ENCODE results near the gene HIP1.
"Not testable (repeated sequence)": the region's sequence is repeated elsewhere in the genome, so short reads cannot be mapped to it uniquely, and the experiment has no call there.

Gene HIP1

DNA sequence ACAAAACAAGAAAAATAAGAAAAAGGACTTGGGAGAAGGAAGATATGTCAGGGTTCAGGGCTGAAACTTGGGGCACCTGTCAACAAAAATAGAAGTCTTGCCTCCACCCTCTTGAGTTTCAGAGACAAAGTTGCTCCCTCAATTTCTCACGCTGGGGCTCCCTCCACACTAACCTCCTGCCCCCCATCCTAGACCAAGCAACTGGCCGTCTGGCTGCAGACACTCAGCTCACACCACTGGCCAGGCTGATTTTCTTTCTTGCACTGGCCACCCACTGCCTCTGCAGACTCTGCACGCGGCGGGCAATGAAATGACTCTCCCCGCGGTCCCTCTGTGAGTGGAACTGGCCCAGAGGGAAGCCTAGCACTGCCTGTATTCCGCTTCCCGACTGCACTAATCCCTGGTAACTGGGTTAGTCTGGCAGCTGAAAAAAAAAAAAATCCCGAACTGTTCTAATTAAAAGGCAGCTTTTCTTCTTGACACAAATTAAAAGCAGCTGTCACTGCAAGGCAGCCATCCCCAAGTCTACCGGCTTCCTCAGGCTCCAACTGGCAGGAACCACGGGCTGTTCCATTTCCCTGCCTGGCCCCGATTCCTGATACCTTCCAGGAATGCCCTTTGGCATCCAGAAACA lies 163.1 kb downstream of the HIP1 start:
- no peak for DNase-seq (ENCODE audit: low read depth, low spot score)

DNA sequence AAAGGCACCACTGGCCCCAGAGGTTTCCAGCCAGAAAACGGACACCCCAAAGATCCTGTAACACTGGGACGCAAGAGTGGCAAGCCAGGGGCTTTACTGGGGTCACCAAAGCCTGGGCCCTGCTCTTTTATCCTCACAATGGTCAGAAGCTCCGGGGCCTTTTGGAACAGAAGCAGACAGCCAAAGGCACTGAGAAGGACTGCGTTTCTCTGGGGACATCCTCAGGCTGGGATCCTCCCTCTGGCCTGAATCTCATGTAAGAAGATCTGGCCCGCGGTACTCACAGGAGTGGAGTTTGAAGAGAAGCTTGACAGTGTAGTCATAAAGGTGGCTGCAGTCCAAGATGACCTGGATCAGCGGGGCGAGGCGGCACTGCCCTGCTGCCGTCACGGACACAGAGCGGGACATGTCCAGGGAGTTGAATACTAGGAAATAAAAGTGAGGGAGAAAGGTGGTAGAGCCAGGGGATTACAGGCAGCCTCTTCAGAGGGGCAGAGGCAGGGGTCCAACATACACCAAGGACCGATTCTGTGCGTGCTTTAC lies 165.2 kb downstream of the HIP1 start:
- no peak for DNase-seq (ENCODE audit: low read depth, low spot score)

DNA sequence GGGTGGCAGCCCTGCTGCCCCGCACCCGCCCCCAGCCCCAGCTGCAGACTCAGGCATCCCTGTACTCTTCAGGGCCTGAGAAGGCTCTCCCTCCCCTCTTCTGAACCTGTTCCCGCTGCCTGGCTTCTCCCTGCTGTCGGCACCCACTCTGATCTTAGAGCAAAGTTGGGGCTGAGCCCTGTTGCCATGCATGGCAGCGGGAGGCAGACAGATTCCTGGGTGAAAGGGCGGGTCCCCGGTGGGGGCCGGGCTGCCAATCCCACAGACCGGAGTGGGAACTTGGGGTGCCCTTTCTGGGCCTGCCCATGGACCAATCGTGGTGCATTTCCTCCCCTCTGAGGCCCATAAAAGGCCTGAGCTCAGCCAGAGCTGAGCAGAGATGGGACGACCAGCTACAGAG lies 165.9 kb downstream of the HIP1 start:
- no peak for DNase-seq (ENCODE audit: low read depth, low spot score)

DNA sequence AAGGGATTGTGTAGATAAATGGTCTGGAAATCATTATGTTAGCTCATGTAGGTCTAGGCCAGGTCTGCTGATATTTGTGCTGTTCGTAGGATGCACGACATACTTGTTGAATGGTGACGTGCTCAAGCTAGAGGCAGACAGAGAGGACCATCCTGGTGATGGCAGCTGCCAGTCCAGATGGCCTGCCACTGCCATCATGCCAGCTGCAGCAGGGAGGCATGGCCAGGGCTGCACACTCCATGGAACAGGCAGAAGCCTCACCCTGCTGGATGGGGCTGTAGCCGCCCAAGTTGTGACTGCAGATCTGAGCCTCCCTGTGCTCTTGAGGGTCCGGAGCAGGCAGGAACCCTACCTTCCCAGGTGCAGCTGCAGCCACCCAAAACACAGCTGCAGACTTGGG lies 166.3 kb downstream of the HIP1 start:
- no peak for DNase-seq (ENCODE audit: low read depth, low spot score)

DNA sequence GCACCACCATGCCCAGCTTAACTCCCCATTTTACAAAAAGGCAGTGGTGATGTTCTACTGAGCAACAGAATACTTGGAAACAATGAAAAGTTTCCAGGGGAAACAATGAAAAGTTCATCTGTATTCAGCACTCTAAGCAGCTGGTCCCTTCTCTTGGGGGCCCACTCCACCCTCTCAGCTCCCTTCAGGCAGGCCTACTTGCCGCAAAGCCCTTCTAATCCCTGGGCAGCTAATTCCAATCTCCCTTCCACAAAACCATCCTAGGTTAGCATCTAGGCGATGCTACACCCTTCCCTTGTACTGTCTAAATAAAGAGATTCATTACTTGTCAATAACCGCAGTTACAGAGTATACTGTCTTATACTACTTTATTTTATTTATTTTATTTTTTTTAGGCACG lies 167.5 kb downstream of the HIP1 start:
- DNase-seq (ENCODE audit: low read depth, low spot score) = no peak

DNA sequence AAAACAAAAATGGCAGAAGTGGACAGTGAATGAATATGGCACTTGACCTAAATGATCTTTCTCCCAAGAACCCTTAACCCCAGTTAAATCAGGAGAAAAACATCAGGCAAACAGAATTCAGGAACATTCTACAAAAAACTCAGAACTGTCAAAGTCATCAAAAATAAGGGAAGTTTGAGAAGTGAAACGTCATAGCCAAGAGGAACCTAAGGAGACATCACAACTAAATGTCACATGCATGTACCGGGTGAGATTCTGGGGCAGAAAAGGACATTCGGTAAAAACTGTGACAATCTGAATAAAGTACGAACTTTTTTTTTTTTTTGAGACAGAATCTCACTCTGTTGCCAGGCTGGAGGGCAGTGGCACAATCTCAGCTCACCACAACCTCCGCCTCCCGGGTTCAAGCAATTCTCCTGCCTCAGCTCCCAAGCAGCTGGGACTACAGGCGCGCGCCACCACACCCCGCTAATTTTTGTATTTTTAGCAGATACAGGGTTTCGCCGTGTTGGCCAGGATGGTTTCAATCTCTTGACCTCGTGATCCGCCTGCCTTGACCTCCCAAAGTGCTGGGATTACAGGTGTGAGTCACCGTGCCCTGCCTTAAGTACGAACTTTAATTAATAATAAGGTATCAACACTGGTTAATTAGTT lies 169.0 kb downstream of the HIP1 start:
- not testable (repeated sequence) for DNase-seq (ENCODE audit: low read depth, low spot score)

DNA sequence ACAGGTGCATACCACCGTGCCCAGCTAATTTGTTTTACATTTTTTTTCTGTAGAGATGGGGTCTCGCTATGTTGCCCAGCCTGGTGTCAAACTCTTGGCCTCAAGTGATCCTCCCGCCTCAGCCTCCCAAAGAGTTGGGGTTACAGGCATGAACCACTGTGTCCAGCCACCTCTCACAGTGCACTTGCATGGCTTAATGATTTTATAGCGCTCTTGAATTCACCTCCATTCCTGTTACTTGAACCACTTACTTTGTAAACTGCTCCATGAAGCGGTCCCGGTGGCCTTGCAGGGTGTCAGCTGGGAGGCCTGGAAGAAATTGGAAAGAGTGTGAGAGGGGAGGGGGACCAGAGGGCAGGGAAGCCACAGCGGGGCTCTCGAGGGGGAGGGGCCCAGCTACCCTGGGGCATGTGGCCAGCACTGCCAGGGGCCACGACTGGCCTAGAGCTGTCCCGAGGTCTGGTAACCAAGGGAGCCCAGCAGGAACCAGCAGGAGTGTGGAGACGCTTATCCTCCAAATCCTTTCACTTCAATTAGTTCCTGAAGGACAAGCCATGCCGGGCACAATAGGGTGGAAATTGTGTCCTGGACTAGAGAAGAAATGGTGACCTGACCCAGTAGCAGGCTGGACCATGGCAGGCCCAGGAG lies 170.7 kb downstream of the HIP1 start:
- peak; percentile 8 for DNase-seq (ENCODE audit: low read depth, low spot score)

DNA sequence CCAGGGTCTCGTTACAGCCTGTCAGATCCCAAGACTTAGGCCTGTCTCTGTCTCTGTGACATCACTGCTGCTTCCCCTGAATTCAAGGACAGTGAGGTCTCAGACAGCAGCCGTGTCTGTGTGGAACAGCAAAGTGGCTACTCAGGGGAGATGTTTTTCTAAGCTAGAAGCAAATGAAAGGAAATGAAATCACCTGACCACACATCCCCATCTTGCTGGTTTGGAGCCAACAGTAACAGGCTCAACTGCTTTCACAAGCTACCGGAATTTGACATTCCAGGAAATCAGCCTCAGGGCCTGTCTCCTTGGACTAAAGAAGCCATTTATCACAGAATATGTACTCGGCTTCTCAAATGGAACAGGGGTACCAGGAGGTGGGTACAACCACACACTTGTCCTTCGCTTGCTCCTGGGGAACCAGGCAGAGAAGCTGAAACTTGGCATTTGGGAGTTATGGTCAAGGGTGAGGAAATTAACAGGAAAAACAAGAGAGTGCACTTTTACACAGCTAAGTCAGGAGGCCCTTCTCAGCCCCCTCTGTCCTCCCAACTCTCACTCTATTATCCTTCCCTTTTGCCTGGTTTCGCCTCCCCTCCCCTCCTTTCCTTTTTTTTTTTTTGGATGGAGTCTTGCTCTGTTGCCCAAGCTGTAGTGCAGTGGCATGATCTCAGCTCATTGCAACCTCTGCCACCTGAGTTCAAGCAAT lies 173.5 kb downstream of the HIP1 start:
- peak; percentile 86 for DNase-seq (ENCODE audit: low read depth, low spot score)

DNA sequence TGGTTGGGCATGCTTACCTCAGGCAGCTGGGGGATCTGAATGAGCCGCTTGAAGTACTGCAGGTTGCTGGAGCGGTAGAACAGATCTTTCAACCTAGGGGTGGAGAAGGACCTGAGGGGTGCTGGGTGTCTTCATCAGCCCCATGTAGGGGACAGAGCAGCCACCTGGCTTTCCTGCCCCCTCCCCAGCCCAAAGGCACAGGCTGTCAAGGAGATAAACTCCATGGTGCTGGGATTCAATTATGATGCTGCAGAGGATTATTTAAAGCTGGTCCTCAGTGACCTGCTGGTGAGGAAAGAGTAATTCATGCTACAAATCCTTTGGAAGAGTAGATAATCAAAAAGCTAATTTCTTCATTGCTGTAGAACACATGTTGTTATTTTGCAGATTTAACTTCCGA lies 175.6 kb downstream of the HIP1 start:
- no peak for DNase-seq (ENCODE audit: low read depth, low spot score)

DNA sequence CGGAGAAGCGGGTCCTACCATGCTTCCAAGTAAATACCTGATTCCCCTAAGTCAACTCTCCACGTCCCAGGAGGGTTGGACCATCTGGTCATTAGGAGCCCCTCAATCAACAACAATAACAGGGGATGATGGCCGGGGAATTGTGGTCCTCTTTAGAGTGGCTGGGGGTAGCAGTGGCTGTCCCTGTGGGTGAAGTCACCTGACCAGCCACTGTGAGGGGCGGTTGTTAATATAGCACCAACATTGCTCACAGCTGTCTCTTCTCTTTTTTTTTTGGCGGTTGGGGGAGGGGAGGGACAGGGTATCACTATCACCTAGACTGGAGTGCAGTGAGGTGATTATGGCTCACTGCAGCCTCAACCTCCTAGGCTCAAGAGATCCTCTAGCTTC lies 178.8 kb downstream of the HIP1 start:
- DNase-seq (ENCODE audit: low read depth, low spot score) = peak; percentile 7

DNA sequence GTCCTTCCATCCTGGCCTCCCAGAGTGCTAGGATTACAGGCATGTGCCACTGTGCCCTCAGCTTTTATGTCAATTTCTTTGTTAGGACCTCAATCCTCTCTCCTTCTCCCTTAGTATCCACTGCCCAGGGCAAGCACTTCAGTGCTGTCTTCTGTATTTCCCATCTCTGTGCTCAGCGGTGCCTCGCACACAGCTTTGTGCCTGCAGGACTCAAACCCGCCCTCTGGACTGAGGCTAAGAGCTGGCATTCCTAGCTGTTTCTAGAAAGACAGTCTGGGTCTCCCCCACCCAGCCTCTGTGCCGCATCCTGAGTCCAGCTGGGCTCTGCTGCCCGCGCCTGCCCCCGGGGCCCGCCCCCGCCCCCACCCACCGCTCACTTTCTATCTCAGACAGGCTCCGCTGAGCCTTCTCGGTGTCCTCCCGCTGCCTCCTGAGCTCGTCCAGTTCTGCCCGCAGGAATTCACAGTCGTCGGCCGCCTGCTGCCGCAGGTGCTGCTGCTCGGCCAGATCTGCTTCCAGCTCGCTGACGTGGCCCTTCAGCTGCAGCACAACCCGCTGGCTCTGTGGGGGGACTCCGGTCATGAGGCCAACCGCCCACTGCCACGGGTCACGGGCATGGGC lies 179.3 kb downstream of the HIP1 start:
- peak; percentile 71 for DNase-seq (ENCODE audit: low read depth, low spot score)

DNA sequence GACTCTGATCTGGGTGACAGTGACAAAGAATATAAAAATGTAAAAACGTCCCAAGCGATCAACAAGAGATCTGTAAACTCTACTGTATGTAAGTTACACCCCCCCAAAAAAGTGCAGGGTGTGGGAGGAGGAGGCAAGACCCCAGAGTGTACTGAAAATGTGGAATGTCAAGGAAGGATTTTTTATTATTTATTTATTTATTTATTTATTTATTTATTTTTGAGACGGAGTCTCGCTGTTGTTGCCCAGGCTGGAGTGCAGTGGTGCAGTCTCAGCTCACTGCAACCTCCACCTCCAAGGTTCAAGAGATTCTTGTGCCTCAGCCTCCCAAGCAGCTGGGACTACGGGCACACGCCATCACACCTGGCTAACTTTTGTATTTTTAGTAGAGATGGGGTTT lies 181.9 kb downstream of the HIP1 start:
- DNase-seq (ENCODE audit: low read depth, low spot score) = not testable (repeated sequence)

DNA sequence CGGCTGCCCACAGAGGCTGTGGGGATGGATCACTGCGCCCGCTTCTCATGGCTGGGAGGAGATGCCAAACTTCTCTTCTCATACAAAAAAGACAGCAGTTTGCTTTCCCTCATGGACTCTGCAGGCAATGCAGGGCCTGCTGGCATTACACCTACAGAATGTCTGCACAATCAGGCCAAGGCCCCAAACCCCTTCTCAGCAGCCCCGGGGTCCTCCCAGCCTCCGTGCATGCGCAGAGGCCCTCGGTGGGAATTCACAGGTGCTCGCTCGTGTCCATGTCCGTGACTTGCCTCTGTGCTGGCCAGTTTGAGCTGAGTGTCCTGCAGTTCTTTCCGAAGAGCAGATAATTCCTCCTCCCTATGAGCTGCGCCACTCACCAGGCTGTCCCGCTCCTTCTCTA lies 183.0 kb downstream of the HIP1 start:
- DNase-seq (ENCODE audit: low read depth, low spot score) = no peak

DNA sequence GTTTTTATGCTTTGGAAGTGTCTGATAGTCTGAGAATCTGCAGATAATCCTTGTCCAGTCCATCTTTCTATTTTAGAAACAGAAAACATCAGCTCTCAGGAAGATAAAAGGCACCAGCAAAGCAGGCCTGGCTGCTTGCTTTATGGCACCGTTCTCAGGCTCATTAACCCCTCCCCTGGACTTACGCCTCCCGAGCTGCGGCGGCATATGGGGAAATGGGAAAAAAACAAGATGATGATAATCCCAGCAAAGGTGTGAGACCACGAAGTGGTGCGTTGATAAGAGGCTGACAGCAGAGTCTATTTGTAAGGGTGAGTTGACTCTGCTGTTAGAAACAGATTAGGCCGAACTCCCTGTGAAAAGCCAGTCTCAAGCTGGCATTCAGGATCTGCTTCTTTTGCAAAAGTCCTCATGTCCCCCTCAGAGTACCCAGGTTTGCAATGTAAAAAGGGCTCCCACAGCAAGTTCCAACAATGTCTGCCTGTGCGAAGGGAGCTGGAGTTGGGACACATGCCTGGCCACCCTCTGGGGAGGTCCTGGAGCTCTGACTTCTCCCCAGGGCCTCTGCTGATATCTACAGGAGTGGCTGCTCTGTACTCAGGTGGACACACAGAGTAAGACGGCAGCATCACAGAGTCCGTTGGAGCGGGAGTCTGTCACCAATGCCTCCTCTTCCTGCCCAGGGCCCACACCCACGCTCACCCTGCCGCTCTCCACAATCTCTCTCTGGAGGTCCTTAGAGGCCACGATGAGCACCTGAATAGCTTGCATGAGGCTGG lies 192.3 kb downstream of the HIP1 start:
- no peak for DNase-seq (ENCODE audit: low read depth, low spot score)

DNA sequence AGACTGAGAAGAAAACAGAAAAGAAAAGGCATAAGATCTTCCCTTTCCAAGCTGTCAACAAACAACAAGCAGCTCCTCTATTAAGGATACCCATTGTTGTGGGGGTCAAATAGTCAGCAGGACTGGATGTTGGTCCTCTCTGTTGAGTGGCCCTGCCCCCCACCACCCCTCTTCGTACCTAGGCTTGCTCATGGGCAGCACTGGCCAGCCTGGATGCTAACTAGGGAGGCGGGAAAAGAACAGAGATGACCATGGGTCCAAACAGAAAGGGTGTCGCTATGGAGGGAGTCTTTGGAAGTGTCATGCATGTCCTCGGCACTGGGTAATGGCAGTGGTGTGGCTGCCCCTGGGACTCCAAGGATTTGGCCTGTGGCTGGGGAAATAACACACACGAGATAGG lies 201.0 kb downstream of the HIP1 start:
- no peak for DNase-seq (ENCODE audit: low read depth, low spot score)

DNA sequence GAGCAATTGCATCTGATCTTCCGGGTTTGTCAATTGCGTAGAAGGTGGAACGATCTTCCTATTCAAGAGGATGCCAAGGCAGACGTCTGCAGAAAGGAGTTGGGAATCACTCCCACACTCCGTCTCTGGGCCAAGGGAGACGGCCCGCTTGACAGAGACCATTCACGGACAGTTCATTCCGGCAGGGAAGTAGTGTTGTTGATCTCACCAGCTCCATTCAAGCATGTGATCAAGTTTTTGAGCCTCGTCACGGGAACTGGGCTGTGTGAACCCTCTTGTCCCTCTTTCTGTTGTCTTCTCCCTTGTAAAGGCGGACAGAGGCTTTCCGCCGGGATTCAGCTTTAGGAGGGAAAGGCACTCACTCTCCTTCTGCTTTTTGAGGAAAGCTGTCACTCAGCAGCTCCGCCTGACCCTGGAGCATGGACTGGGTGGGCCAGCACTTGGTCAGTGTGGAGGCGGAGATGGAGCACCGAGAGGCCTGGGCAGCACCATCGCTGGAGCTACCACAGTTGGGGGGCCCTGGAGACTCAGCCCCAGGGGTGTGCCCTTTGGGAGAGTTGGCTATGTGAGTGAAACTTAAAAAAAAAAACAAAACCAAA lies 201.7 kb downstream of the HIP1 start:
- DNase-seq (ENCODE audit: low read depth, low spot score) = no peak

DNA sequence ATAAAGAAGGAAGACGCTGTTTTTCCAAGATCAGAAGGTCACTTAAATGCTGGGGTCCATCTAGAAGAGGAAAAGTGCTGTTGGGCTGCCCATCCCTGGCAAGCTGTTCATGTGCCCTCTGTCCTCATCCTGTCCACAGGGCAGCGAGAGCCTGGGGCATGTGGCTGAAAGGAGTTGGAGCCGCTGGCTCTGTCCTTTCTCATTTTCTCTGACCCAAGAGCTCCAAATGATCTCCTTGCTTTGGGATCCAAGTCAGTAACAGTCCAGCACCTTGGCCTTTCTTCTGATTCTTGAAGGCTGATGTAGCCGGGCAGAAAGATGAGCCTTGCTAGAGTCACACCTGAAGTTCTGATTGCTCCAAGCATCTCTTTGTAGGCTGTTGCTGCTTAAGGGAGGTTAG lies 202.2 kb downstream of the HIP1 start:
- no peak for DNase-seq (ENCODE audit: low read depth, low spot score)

DNA sequence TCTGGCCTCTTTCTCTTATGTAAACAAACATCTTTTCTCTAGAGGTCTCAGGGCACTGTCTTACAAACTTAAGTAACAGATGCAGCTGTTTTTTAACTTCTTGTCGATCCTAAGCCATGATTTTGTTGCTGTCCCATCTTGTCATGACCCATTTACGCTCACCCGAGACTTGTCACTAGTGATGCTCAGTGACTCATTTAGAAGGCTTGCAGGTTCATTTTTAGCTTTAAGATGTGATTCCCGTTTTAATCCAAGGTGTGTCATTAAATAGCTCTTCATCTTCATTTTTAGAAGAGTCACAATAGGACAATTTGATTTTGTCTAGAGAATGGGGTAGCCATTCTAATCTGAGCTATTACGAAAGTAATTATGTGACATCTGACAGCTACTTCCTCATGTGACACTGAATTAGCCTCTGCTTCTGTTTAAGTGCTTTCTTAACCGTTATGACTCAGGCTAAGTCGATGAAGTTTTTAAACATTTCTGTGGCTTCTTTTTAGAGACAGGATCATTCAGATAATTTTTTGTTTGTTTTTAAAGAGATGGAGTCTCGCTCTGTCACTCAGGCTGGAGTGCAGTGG lies 203.9 kb downstream of the HIP1 start:
- DNase-seq (ENCODE audit: low read depth, low spot score) = no peak

DNA sequence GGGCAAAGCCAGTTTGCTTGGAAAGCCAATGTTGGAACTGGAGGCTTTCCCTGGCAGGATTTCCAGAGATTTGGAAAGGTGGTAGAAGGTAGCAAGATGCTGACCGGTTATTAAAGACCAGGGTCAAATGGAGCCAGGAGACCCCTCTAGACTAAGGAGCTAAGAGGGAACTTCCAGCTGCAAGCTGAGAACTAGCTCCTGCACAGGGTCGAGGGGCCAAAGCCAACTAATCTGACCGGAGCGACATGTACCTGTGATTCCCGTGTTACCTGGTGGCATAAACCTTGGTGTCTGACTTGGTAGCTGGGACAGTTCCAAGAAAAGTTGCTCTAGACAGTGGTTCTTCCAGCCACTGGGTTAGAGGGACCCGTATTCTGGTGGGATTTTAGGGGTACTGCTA lies 204.8 kb downstream of the HIP1 start:
- no peak for DNase-seq (ENCODE audit: low read depth, low spot score)

DNA sequence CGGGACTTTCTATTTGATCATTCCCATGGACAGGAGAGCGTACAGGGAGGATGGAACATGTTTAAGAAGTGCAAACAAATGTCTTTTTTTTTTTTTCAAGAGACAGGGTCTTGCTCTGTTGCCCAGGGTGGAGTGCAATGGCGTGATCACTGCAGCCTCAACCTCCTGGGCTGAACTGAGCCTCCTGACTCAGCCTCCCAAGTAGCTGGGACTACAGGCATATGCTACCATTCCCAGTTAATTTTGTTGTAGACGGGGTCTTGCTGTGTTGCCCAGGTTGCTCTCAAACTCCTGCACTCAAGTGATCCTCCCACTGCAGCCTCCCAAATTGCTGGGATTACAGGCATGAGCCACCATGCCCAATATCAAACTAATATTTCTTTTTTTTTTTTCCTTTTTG lies 206.1 kb downstream of the HIP1 start:
- DNase-seq (ENCODE audit: low read depth, low spot score) = no peak
